GM13977 (cell line): ENCODE results near the gene FBXL17.

Source experiments
- DNase-seq: peaks from one replicate; pipeline ENCODE4 v3.0.0; 2012; ENCODE audit warnings: low spot score
- CTCF ChIP-seq: IDR thresholded peaks from 2 replicates; pipeline ENCODE4 v1.5.1; 2012; ENCODE audit warnings: mild to moderate bottlenecking, control low read depth; ENCODE audit not compliant: insufficient read depth; ENCODE audit errors: extremely low read depth, missing control alignments
- in situ Hi-C: fragments of 300-500 bp; cut with MboI; formaldehyde crosslinking; loops from one replicate; pipeline ENCODE4 v1.12.0; 2022; ENCODE audit warnings: low sequenced_read_pairs, low pct_unique_long_range_greater_than_20kb, mixed read lengths, inconsistent platforms; ENCODE audit not compliant: unreplicated experiment

The FBXL17 gene

GRCh38 chr5:108125771-108126511, 256.0 kb downstream of the FBXL17 start:
- TF ChIP-seq CTCF = no peak
- in situ Hi-C loops = no loop called here
- DNase-seq = no peak

DNA sequence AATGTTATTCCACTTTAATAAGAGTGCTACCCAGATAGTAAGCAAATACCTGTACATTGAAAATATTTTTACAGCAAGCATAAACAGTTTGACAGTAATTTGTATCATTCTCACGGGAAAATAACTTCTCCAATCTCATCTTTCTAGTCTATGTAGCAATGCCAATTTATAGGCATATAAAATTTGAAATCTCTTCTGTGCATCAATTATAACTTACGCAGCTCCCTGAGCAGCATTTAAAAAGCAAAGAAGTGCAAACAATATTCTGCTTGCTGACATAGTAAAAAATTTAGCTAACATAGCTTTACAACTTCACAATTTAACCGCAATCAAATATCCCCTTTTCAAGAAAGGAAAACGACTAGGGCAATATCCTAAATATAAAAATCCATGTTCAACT, 257.3 kb downstream of the FBXL17 start:
- TF ChIP-seq CTCF = no peak
- in situ Hi-C loops = no loop called here
- no peak for DNase-seq

GRCh38 chr5:108122702-108123101, 259.2 kb downstream of the FBXL17 start:
- in situ Hi-C loops = no loop called here
- DNase-seq = no peak
- no peak for TF ChIP-seq CTCF

DNA sequence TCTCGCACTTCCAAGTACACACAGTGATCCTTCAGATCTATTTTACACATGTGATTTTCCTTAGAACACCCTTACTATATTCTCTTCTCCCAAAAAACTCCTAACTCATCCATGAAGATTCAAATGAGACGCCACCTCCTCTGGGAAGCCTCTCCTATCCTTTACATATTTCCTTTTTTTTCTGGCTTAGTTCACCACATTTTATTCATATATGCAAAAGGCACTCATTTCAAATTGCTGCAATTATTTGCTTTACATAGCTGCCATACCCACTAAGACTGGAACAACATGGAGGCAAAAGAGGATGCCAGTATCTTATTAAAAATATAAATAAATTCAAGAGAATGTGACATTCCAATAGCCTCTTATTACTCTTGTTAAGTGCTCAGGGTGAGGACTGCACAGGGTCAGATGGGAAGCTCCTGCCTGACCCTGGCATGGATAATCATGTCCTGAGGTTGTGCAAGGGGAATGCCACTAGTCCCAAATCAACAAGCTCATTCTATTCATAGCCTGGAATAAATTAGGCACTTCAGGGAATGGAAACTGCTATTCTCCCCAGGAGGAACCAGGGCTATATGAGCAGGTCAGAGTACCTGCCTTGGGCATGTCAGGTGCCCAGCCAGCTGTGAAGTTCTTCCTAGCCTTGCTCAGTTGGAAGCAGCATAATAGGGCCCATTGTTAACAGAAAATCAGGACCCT, 262.9 kb downstream of the FBXL17 start:
- DNase-seq = no peak
- no peak for TF ChIP-seq CTCF
- in situ Hi-C loops = no loop called here

GRCh38 chr5:108115673-108116072, 266.2 kb downstream of the FBXL17 start:
- in situ Hi-C loops = no loop called here
- TF ChIP-seq CTCF = no peak

GRCh38 chr5:108113950-108114349, 267.9 kb downstream of the FBXL17 start:
- in situ Hi-C loops = no loop called here
- TF ChIP-seq CTCF = no peak
- DNase-seq = no peak

More at GRCh38 chr5:108115673-108116072, 266.2 kb downstream of the FBXL17 start:
- no peak for DNase-seq
